ENCODE measurements around the gene TAAR9. TPM values are rescaled to one million over a fixed set of nuclear protein-coding genes. Genes with fewer than 3 reads are reported as not detected.
"Not testable (repeated sequence)": the region's sequence is repeated elsewhere in the genome, so short reads cannot be mapped to it uniquely, and the experiment has no call there.

The TAAR9 gene
- total RNA-seq, 1 donor from 2014 or later, result 0.41 TPM

DNA sequence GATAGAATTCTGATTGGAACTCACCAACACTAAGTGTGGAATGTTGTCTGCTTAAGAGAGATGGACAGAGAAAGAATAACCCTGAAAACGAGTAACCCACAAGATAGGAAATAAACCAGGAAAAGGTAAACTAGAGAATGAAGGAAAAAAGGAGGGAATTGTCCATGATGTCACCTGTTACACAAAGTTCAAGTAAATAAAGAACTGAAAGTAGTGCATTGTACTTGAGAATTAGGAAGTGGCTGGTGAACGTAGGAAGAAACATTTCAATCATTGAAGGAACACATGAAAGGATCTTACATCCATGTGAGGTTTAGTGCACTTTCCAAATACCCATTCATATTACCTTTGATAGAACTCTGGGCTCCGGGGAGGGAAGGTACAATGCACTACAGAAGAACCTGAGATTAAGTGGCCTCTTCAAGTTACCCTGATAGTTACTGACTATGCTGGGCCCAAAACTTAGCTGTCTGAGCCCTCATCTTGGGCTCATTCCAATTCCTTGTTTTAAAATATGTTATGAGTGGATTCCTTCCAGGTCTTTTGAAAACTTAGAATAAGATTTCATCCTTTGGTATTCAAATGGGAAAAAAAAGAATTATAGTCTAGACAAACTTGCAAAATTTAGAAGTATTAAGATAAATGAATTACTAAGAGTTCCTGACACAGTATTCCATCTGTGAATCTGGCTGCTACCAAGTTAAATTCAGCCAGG is 24.1 kb upstream of the TAAR9 start:
- FAIRE-seq (no peak), DNase-seq (ENCODE audit: low spot score in 2 of 2) (no peak)

DNA sequence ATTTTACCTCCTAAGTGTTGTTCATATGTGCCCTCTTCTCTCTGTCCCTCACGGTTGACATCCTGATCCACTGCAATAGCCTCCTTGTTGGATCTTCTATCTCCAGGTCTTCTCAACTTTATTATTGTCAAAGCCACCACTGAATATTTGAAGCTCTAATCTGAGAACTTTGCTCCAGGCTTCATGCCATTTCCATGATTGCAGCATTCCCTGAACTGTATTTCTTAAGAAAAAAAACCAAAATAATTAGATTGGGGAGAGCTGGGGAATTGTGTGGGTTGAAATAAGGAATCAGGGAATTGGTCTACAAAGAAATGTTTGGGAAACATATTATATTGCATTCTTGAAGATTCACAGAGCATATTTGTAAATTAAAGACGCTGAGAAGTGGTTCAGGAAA is 22.7 kb upstream of the TAAR9 start:
- no peak for DNase-seq (ENCODE audit: low spot score in 2 of 2)
- no peak for FAIRE-seq

DNA sequence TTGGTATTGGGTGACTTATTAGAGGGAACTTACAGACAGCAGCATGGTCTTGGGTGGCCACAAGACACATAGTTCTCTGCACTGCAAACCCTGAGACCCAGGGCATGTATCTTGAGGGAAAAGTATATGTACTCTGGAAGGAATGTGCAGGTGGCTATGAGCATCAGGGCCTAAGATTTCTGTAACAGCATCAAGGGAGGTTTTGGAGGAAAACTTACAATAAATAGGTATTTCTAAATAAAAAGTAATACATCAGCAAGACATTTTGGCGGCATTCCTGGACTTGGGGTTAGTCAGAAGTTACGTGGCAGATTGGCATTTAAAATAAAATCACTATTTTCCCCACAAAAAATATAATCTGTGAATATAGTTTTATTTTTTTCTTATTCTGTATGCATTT is 17.1 kb upstream of the TAAR9 start:
- FAIRE-seq, result no peak
- no peak for DNase-seq (ENCODE audit: low spot score in 2 of 2)

DNA sequence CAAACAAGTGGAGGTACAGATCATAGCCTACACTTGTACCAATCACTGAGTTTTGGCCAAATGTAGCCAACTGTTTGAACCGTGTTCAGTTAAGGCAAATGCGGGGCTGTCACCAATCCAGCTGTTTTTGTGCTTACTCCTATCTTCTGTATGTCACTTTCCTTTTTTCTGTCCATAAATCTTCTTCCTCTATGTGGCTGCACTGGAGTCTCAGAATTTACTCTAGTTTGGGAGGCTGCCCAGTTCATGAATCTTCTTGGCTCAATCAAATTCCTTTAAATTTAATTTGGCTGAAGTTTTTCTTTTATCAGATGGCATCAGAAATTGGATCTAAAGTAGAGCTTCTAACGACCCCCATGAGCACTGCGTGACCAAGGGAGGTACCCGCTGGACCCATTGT is 13.4 kb upstream of the TAAR9 start:
- FAIRE-seq (no peak), DNase-seq (ENCODE audit: low spot score in 2 of 2) (no peak)

DNA sequence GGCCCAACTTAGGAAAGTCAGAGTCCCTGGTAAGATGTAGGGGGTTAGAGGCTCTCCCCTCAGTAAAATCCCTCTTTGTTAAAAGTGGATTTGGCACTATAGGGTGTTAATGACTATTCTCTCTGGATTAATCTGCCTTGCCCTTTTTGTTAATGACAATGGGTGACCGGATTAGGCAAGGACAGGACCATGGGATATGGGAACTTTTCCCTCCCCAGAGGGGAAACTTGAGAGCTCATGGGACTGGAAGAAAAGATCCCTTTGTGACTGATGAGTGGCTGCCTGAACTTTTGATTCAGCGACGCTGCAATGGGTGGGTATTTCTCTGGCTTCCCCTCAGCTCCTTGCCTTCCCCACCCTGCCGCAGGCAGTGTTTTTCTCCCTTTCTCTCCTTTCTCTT is 12.2 kb upstream of the TAAR9 start:
- FAIRE-seq (no peak), DNase-seq (ENCODE audit: low spot score in 2 of 2) (no peak)

DNA sequence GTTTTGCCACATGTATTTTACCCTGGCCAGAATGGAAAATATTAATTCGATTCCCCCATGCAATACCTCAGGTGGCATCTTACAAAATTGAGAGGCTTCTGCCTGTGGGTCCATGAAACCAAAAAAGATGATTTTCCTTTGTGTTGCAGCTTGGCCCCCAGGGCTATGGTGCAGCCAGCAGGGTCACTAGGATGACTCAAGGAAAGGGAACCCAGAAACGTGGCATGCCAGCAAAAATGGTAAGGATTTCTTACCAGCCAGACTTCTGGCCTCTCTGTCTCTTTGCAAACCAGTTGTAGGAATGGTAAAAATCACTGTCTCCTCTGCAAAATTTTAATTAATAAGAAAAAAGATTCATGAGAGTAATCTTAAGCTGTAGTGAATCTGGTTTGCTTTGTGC is 11.6 kb upstream of the TAAR9 start:
- FAIRE-seq (no peak), DNase-seq (ENCODE audit: low spot score in 2 of 2) (no peak)

DNA sequence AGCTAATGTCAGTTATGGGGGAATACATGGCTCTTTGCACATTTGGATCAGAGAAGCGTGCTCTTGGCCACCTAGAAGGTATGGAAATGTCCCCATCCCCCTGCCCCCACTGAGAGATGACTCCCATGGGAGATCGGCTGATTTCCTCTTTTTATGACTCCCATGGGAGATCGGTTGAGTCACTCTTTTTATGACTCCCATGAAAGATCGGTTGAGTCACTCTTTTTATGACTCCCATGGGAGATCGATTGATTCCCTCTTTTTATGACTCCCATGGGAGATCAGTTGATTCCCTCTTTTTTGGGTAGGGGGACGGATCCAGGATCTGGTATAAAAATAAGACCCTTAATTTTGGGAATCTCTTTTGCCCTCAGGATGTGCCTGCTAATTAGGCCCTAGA is 10.3 kb upstream of the TAAR9 start:
- DNase-seq (ENCODE audit: low spot score in 2 of 2) (no peak), FAIRE-seq (no peak)

DNA sequence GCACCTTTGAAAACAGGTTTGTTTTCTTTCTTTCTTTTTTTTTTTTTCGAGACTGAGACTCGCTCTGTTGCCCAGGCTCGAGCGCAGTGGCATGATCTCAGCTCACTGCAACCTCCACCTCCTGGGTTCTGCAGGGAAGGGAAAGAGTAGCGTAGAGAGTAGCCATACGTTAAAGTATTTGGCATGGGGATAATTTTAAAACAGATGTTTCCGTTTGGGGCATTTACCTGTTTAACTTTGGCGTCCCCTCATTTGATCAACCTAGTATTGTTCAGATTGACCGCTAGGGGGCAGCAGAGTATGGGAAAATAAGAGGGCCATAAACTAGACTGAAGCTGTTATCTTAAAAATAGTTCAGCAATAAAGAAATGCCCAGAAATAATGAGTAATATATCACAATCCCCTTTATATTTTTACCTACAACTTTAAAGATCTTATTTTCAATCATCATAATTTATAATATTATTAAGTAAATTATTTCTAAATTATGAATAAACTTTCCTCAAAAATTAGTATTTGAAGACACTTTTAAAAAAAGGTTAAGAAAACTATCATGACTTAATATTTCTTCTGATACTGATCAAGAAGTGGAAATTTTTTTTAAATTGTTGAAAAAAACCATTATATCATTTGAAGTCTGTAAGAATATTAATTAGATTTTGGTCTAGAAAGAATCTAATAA is 7.6 kb upstream of the TAAR9 start:
- FAIRE-seq, result peak; percentile 99
- DNase-seq (ENCODE audit: low spot score in 2 of 2), result peak in 1 of 2 donors; percentile 18

DNA sequence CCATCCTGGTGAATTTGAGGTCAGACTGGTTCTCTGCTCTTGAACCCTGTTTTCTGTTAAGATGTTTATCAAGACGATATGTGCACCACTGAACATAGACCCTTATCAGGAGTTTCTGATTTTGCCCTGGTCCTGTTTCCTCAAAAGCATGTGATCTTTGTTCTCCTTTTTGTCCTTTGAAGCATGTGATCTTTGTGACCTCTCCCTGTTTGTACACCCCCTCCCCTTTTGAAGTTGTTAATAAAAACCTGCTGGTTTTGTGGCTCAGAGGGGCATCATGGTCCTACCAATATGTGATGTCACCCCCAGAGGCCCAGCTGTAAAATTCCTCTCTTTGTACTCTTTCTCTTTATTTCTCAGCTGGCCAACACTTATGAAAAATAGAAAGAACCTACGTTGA is 3.5 kb upstream of the TAAR9 start:
- not testable (repeated sequence) for FAIRE-seq; DNase-seq (ENCODE audit: low spot score in 2 of 2)

DNA sequence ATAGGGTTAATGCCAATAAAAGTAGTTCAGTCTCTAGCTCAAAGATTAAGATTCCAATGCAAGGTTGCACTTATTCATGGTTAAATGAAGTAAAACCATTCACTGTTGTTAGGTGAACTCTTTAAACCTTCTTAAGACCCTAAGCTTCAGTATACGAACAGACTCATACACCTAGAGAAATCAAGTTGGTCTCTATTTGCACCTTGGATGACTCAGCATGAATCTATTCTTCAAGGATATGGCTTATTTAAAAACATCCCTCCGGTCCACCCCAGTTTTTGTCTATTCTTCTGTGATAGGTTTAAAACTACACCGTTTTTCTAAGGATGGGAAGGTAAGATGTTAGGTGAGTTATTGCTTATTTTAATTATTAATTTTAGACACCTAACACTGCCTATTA is 932 bp upstream of the TAAR9 start:
- no peak for FAIRE-seq
- DNase-seq (ENCODE audit: low spot score in 2 of 2), result no peak

DNA sequence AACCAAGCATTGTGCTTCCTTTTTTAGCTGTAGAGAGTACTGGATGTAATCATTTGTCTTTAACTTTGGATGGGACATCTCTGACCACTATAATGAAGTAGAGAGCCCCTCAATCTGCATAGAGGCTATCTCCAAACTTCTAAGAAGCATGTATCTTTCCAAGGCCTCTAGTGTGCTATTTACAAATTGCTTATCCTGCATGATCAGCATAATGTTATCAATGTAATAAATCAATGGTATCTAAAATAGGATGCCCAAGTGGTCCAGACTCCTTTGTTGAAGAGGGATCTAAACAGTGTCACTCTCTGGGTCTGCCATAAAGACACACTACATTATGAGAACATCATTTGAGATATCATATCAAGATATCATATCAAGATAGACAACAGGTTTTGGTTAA is 6.7 kb downstream of the TAAR9 start:
- DNase-seq (ENCODE audit: low spot score in 2 of 2), result no peak
- no peak for FAIRE-seq

DNA sequence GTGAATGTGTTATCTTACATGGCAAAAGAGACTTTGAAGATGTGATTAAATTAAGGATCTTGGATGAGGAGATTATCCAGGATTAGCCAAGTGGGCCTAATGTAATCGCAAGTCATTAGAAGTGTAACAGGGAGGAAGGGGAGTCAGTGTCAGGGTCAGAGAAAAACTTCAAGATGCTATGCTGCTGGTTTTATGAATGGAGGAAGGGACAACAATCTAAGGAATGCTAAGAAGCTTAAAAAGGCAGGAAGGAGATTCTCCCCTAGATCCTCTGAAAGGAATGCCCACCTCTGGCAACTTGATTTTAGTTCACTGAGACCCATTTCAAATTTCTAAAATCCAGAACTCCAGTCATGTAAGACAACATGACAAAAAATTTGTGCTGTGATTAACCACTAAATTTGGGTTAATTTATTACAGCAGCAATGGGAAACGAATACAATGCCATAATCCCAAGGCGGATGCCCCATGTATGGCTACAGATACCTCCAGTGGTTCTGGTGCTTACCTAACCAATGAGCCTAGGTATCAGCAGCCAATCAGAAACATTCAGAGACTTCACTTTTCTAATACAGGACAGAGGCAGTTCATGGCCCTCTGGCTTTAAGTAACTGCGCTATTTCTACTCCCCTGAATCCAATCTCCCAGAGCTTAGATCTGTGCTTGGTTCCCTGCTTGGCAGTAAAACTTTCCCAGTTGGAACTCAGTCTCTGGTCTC is 10.8 kb downstream of the TAAR9 start:
- FAIRE-seq (no peak), DNase-seq (ENCODE audit: low spot score in 2 of 2) (no peak)

DNA sequence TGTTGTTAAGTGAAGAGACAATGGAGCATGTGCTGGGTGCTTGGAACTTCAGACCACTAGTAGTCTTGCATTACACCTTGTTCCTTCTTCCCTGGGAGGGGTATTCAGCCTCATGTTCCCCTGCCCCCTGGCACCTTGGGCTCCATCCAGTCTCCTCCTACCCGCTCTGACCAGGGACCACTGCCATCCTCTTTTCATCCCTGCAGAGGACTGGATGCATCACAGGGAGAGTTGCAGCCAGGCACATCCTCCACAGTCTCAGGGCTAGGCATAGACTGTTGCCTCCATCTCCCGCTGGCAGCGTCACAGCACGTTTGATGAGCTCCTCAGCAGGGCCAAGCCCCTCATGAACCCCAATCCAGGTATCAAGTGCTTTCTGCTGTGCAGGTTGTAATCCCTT is 13.1 kb downstream of the TAAR9 start:
- FAIRE-seq (no peak), DNase-seq (ENCODE audit: low spot score in 2 of 2) (no peak)

DNA sequence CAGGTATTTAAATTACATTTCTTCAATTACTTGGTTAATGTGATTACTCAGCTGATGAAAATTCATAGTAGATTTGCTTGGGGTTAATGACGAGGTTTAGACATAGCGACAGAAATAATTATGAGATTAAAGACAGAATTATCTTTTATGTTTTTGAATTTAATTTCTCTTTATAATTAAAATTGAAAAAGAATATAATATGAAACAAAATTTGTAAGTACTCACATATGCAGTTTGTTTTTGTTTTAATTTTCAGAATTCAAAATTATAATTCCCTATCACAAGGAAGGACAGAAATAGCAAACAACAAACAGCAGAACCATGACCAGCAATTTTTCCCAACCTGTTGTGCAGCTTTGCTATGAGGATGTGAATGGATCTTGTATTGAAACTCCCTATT is 14.3 kb downstream of the TAAR9 start, which contains the start of gene TAAR8:
Gene TAAR8 (plus strand): TSS at position 301 of the 400 bp plus-strand sequence. CDS start 21 bp downstream, at position 322.
- no peak for FAIRE-seq
- DNase-seq (ENCODE audit: low spot score in 2 of 2), result no peak

DNA sequence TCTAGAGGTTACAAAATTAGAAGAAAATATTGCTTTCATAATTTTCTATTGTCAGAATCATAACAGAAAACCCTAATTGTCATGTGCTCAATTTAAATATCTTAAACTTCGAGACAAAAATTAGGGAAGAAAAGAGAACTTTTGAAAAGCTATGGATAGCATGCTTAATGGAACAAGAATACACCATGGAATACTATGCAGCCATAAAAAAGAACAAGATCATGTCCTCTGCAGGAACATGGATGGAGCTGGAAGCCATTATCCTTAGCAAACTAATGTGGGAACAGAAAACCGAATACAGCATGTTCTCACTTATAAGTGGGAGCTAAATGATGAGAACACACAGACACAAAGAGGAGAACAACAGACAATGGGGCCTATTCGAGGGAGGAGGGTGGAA is 22.0 kb downstream of the TAAR9 start:
- not testable (repeated sequence) for FAIRE-seq; DNase-seq (ENCODE audit: low spot score in 2 of 2)

DNA sequence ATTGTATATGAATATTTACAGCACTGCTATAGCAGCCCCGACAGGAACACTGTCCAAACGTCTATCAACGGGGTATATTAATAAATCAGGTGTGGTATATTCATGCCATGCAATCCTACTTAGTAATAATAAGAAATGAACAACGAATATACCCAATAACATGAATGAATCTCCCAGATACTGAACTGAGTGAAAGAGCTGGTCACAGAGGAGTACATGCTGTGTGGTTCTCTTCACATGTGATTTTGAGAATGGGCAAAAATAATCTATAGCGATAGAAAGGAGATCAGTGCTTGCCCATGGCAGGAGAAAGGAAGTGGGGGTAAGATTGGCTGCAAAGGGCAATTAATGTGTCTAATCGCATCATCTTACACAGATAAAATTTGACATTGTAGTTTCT is 28.3 kb downstream of the TAAR9 start:
- FAIRE-seq, result no peak
- no peak for DNase-seq (ENCODE audit: low spot score in 2 of 2)

DNA sequence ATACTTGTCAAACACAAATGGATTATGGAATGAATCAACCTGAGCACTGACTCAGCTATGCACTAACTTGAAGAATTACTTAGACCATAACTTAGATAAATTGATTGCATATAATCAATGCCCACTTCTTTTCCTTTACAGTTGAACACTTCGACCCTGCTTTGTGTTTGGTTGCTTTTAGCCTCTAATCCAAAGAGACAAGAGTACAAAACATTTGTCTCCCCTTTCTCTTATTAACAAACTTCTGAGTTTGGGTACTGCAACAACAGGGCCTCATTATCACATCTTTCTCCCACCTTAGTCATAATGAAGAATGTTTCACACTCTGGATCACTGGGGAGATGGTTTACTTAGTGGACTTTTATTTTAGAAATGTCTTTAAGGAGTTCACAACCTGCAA is 29.5 kb downstream of the TAAR9 start:
- FAIRE-seq (no peak), DNase-seq (ENCODE audit: low spot score in 2 of 2) (no peak)

DNA sequence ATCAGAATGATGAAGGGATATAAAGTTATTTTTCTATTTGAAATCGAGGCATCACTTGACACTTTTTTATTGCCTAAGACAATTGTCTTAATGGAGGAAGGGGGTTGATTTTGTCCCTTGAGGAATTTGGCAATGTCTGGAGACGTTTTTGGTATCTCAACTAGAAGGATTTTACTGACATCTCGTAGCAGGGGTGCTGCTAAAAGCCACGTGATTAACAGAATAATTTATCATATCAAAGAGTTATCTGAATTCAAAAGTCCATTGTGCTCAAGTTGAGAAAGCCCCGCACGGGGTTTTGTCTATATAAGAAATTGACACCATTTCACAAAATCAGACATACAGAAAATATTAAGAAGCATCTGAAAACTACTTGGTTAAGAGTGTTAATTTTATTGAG is 30.5 kb downstream of the TAAR9 start:
- DNase-seq (ENCODE audit: low spot score in 2 of 2), result no peak
- FAIRE-seq, result no peak

DNA sequence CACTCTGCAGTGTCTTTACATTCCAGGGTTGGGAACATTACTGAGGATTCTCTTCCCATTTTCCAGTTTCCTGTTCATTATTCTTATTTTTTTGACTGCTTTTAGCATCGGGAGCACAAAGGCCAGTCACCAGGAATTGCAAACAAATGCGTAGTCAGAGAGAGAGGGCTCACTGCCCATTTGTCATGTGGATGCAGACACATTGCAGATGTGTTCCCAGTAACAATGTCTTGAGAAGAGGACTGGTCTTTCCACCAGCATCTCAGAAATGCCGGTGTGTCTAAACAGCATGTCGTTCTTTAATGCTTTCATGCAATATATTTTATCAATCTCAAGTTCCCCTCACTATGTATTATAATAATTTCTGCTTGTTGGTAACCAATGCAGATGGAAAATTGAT is 31.1 kb downstream of the TAAR9 start:
- FAIRE-seq (no peak), DNase-seq (ENCODE audit: low spot score in 2 of 2) (peak in 1 of 2 donors; percentile 6)

DNA sequence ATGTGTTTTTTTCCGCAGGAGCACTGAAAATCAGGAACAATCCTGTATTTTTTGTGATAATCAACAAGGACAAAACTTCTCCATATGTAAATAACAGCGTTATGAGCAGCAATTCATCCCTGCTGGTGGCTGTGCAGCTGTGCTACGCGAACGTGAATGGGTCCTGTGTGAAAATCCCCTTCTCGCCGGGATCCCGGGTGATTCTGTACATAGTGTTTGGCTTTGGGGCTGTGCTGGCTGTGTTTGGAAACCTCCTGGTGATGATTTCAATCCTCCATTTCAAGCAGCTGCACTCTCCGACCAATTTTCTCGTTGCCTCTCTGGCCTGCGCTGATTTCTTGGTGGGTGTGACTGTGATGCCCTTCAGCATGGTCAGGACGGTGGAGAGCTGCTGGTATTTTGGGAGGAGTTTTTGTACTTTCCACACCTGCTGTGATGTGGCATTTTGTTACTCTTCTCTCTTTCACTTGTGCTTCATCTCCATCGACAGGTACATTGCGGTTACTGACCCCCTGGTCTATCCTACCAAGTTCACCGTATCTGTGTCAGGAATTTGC is 32.2 kb downstream of the TAAR9 start, which contains the start of gene TAAR6:
Gene TAAR6 (plus strand): TSS at position 102 of the 557 bp plus-strand sequence. CDS start 0 bp downstream, at position 102.
- peak in 1 of 2 donors; percentile 2 for DNase-seq (ENCODE audit: low spot score in 2 of 2)
- no peak for FAIRE-seq

DNA sequence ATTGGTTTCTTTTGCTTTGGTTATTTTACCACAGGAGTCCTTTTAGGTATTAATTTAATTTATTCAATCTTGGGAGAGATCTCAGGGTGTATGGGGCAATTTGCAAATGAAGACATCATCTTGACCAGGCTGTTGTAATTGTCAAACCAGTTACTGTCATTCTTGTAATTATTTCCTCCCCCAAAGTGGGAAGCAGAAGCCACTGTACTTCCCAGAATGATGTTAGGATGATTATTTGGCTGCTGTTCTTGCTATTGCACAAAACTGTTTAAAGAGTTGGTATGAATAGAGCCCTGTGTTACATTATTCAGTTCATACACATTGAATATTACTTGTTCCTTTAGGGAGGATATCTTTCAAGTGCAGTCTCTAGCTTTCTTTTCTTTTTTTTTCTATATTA is 33.7 kb downstream of the TAAR9 start:
- FAIRE-seq, result no peak
- DNase-seq (ENCODE audit: low spot score in 2 of 2), result no peak

Data from frontal cortex (tissue), 4 donors.